Measurements from ENCODE around the gene NOL4L.

DNA sequence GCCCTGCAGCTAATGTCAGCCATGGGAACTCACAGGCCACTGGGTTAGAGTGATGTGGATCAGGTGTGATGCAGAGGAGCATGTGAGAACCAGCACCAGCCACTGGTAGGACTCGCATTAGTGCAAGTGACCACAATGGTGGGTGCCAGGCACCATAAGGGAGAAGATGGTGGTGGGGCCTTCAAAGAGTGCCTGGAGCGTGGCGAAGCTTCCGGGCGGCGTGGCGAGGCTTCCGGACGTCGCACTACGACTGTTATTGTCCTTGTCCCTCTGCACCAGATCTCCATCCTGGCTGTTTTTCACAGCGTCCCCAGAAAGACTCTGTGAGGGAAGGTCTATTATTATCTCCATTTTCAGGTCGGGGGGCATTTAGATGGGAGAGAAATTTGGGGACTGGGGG, 44.7 kb upstream of the NOL4L start:
- TF ChIP-seq EZH2 (IDR thresholded peaks at IDR 0.05; ENCODE audit: low read length) (no peak), CTCF (optimal IDR thresholded peaks at IDR 0.05 in 1 of 3, IDR thresholded peaks at IDR 0.05 in 1 of 3, conservative IDR thresholded peaks at IDR 0.05 in 1 of 3; ENCODE audit: extremely low read depth in 1 of 3, insufficient read depth in 2 of 3, low read length in 3 of 3) (no peak)

Data from keratinocyte (primary cell).